ENCODE results near the gene RNU6-9.

GRCh38 chr19:926589-927350, 33.5 kb downstream of the RNU6-9 start:
- TF ChIP-seq CTCF (IDR thresholded peaks at IDR 0.05; ENCODE audit: low read depth, low read length, poor library complexity, severe bottlenecking), result no peak
- no peak for TF ChIP-seq EZH2phosphoT487 (IDR thresholded peaks at IDR 0.05; ENCODE audit: borderline replicate concordance, low read length)

All from DOHH2 (cell line).